ENCODE results near the gene NEK5.
"Not testable (repeated sequence)": the region's sequence is repeated elsewhere in the genome, so short reads cannot be mapped to it uniquely, and the experiment has no call there.

NEK5 gene

GRCh38 chr13:52061587-52061986 lies 67.3 kb downstream of the NEK5 start:
- no peaks in the 10 kb centered on the region for H3K4me1 Mint-ChIP-seq
- H3K4me3 Mint-ChIP-seq: no peak overlapping the region
- no peak overlapping the region for H3K27ac Mint-ChIP-seq
- no peak for ATAC-seq
- peaks cover 7% of the 10 kb centered on the region for H3K9me3 Mint-ChIP-seq
- H3K27me3 Mint-ChIP-seq: no peaks in the 10 kb centered on the region
- H3K36me3 Mint-ChIP-seq: no peaks in the 10 kb centered on the region

- not testable (repeated sequence) for H3K36me3 Mint-ChIP-seq, H3K4me3 Mint-ChIP-seq, H3K27ac Mint-ChIP-seq, H3K4me1 Mint-ChIP-seq, ATAC-seq, H3K27me3 Mint-ChIP-seq, H3K9me3 Mint-ChIP-seq
Observed at GRCh38 chr13:52061064-52061463, 67.8 kb downstream of the NEK5 start.

- no peak for ATAC-seq
- Mint-ChIP-seq H3K27ac (no peak overlapping the region), H3K36me3 (no peaks in the 10 kb centered on the region), H3K4me3 (no peak overlapping the region), H3K9me3 (peaks cover 2% of the 10 kb centered on the region), H3K27me3 (no peaks in the 10 kb centered on the region), H3K4me1 (no peaks in the 10 kb centered on the region)
Observed at GRCh38 chr13:52053460-52053859, 75.4 kb downstream of the NEK5 start.

- Mint-ChIP-seq H3K27me3 (no peaks in the 10 kb centered on the region), H3K36me3 (no peaks in the 10 kb centered on the region), H3K4me1 (no peaks in the 10 kb centered on the region), H3K4me3 (no peak overlapping the region), H3K9me3 (peaks cover 5% of the 10 kb centered on the region), H3K27ac (no peak overlapping the region)
- ATAC-seq: no peak
Observed at GRCh38 chr13:52051400-52051799, 77.5 kb downstream of the NEK5 start.

- ATAC-seq: no peak
- no peak overlapping the region for H3K4me3 Mint-ChIP-seq
- no peaks in the 10 kb centered on the region for H3K27me3 Mint-ChIP-seq
- no peaks in the 10 kb centered on the region for H3K4me1 Mint-ChIP-seq
- H3K36me3 Mint-ChIP-seq: peaks cover 10% of the 10 kb centered on the region
- no peak overlapping the region for H3K27ac Mint-ChIP-seq
- H3K9me3 Mint-ChIP-seq: peaks cover 5% of the 10 kb centered on the region
Observed at GRCh38 chr13:52048516-52048915, 80.4 kb downstream of the NEK5 start.

GRCh38 chr13:52047463-52047862 lies 81.4 kb downstream of the NEK5 start:
- Mint-ChIP-seq H3K4me3 (no peak overlapping the region), H3K27me3 (no peaks in the 10 kb centered on the region), H3K9me3 (peaks cover 5% of the 10 kb centered on the region), H3K27ac (no peak overlapping the region), H3K4me1 (no peaks in the 10 kb centered on the region), H3K36me3 (peaks cover 13% of the 10 kb centered on the region)
- no peak for ATAC-seq

GRCh38 chr13:52043675-52044074 lies 85.2 kb downstream of the NEK5 start:
- Mint-ChIP-seq H3K36me3 (peaks cover 36% of the 10 kb centered on the region), H3K27ac (no peak overlapping the region), H3K4me1 (no peaks in the 10 kb centered on the region), H3K9me3 (peaks cover 12% of the 10 kb centered on the region), H3K27me3 (no peaks in the 10 kb centered on the region), H3K4me3 (no peak overlapping the region)
- ATAC-seq: no peak

- ATAC-seq: no peak
- Mint-ChIP-seq H3K27me3 (no peaks in the 10 kb centered on the region), H3K27ac (no peak overlapping the region), H3K4me1 (no peaks in the 10 kb centered on the region), H3K9me3 (peaks cover 7% of the 10 kb centered on the region), H3K4me3 (no peak overlapping the region), H3K36me3 (peaks cover 35% of the 10 kb centered on the region)
Observed at GRCh38 chr13:52036037-52036436, 92.8 kb downstream of the NEK5 start.

- H3K27ac Mint-ChIP-seq: no peak overlapping the region
- H3K4me3 Mint-ChIP-seq: no peak overlapping the region
- H3K36me3 Mint-ChIP-seq: peaks cover 42% of the 10 kb centered on the region
- no peaks in the 10 kb centered on the region for H3K27me3 Mint-ChIP-seq
- H3K4me1 Mint-ChIP-seq: no peaks in the 10 kb centered on the region
- H3K9me3 Mint-ChIP-seq: peaks cover 7% of the 10 kb centered on the region
- ATAC-seq: no peak
Observed at GRCh38 chr13:52034616-52035226, 94.2 kb downstream of the NEK5 start.

GRCh38 chr13:52033039-52033438 lies 95.8 kb downstream of the NEK5 start:
- Mint-ChIP-seq H3K27me3 (no peaks in the 10 kb centered on the region), H3K36me3 (peaks cover 42% of the 10 kb centered on the region), H3K27ac (no peak overlapping the region), H3K9me3 (peaks cover 3% of the 10 kb centered on the region), H3K4me1 (peaks cover 6% of the 10 kb centered on the region), H3K4me3 (no peak overlapping the region)
- ATAC-seq: no peak

- peaks cover 25% of the 10 kb centered on the region for H3K4me1 Mint-ChIP-seq
- H3K4me3 Mint-ChIP-seq, ATAC-seq, H3K27me3 Mint-ChIP-seq, H3K27ac Mint-ChIP-seq: not testable (repeated sequence)
- peaks cover 13% of the 10 kb centered on the region for H3K9me3 Mint-ChIP-seq
- H3K36me3 Mint-ChIP-seq: peaks cover 59% of the 10 kb centered on the region
Observed at GRCh38 chr13:52030401-52030800, 98.5 kb downstream of the NEK5 start.

GRCh38 chr13:52029569-52029968 lies 99.3 kb downstream of the NEK5 start:
- peaks cover 29% of the 10 kb centered on the region for H3K4me1 Mint-ChIP-seq
- peaks cover 13% of the 10 kb centered on the region for H3K9me3 Mint-ChIP-seq
- no peak overlapping the region for H3K27ac Mint-ChIP-seq
- no peaks in the 10 kb centered on the region for H3K27me3 Mint-ChIP-seq
- no peak for ATAC-seq
- peaks cover 62% of the 10 kb centered on the region for H3K36me3 Mint-ChIP-seq
- no peak overlapping the region for H3K4me3 Mint-ChIP-seq

- H3K4me1 Mint-ChIP-seq: peaks cover 29% of the 10 kb centered on the region
- H3K36me3 Mint-ChIP-seq: peaks cover 75% of the 10 kb centered on the region
Observed at GRCh38 chr13:52027832-52028231, 101.0 kb downstream of the NEK5 start.

GRCh38 chr13:52026246-52026626 lies 102.6 kb downstream of the NEK5 start:
- Mint-ChIP-seq H3K4me3 (no peak overlapping the region), H3K27ac (no peak overlapping the region), H3K4me1 (peaks cover 29% of the 10 kb centered on the region), H3K9me3 (peaks cover 13% of the 10 kb centered on the region), H3K27me3 (no peaks in the 10 kb centered on the region), H3K36me3 (peaks cover 81% of the 10 kb centered on the region)
- ATAC-seq: no peak

More at GRCh38 chr13:52027832-52028231, 101.0 kb downstream of the NEK5 start:
- Mint-ChIP-seq H3K27ac (no peak overlapping the region), H3K9me3 (peaks cover 13% of the 10 kb centered on the region), H3K27me3 (no peaks in the 10 kb centered on the region), H3K4me3 (no peak overlapping the region)
- no peak for ATAC-seq

GRCh38 chr13:52025475-52026245 lies 103.2 kb downstream of the NEK5 start:
- ATAC-seq: no peak
- Mint-ChIP-seq H3K4me3 (no peak overlapping the region), H3K4me1 (peaks cover 29% of the 10 kb centered on the region), H3K9me3 (peaks cover 13% of the 10 kb centered on the region), H3K27ac (no peak overlapping the region), H3K27me3 (no peaks in the 10 kb centered on the region), H3K36me3 (peaks cover 83% of the 10 kb centered on the region)

GRCh38 chr13:52024481-52024880 lies 104.4 kb downstream of the NEK5 start, which contains the start of gene UTP14C:
Gene UTP14C (plus strand): TSS chr13:52024691. CDS start chr13:52028805, 4,114 bp downstream.
- Mint-ChIP-seq H3K4me1 (peaks cover 33% of the 10 kb centered on the region), H3K9me3 (peaks cover 13% of the 10 kb centered on the region), H3K36me3 (peaks cover 83% of the 10 kb centered on the region), H3K27me3 (no peaks in the 10 kb centered on the region), H3K4me3 (no peak within 1 kb of the TSS), H3K27ac (no peak within 1 kb of the TSS)
- ATAC-seq: no peak

All from stimulated activated memory B cell treated with anti-CD40 and anti-IgM and Interleukin-4, amounts not matched to agents 10 μg/mL and 1 μg/mL and 100 μg/mL, for 72 hours (primary cell).